Epithelial cell of proximal tubule (primary cell): Measurements from ENCODE around the gene FCHSD1. TPM values are rescaled to one million over a fixed set of nuclear protein-coding genes. Genes with fewer than 3 reads are reported as not detected.

ENCODE experiments used
- DNase-seq: peaks from one replicate; pipeline ENCODE4 v3.0.0-alpha.2; 2011; ENCODE audit warnings: low read depth
- H3K4me3 ChIP-seq: 2 replicates; pipeline ENCODE4 v1.5.1; 2011; ENCODE audit warnings: low read depth, mild to moderate bottlenecking, low read length
- CTCF ChIP-seq: conservative IDR thresholded peaks from 2 replicates; pipeline ENCODE4 v1.5.1; 2012; ENCODE audit warnings: low read depth, mild to moderate bottlenecking, low read length
- total RNA-seq: library from RNA; depleted of rRNA; stranded (reverse); fragments of >200 nt; gene quantifications from 2 replicates; pipeline ENCODE4 v1.2.3, GENCODE V29; 2015

The FCHSD1 gene
- total RNA-seq, 1 donor from 2014 or later: 43.1 TPM

DNA sequence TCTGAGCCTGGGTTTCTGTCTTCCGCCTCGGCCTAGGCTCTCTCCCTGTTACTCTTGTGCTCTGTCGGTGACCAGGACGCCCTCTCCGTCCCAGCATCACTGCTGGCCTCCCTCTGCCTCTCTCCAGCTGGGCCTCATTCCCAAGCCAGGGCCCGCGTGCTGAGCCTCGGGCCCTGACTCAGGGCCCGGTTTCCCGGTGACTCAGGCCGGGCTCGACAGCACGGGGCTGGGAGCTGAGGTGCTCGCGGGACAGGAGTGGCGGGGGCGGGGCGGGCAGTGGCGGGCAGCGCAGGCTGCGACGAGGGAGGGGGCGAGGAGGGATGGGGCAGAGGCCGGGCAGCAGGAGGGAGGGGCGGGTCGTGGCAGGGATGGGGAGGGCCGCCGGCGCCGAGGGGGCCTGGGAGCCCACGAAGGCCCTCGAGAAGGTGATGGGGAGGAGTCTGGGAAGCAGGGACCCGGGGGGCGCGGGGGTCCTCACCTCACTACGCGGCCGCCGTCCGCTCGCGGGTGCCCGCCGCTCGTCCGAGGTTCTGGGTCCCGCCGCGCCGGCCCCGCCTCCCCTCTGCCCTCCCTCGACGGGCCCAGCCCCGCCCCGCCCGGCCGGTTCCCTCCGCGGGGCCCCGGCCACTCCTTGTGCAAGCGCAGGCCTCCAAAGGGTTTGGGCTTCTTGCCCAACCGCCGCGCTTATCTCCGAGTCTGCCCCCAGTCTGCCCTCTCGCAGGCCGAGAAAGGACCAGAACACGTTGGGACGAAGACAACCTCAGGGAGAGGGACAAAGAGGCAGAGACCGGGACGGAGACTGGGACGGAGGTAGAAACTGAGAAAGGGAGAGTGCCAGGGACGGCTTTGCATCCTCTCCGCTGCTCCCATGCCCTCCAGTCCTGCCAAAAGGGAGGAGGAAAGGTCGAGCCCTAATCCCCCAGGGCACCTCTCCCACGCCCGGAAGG is 30.8 kb upstream of the FCHSD1 start, which contains the start of gene ARAP3:
ARAP3 (minus strand) TSS at position 536 of the 947 bp plus-strand sequence. CDS start 1,744 bp downstream, outside the sequence.
- TF ChIP-seq CTCF: no peak
- DNase-seq: no peak
- H3K4me3 ChIP-seq: peak within 1 kb of the TSS; percentile 37

DNA sequence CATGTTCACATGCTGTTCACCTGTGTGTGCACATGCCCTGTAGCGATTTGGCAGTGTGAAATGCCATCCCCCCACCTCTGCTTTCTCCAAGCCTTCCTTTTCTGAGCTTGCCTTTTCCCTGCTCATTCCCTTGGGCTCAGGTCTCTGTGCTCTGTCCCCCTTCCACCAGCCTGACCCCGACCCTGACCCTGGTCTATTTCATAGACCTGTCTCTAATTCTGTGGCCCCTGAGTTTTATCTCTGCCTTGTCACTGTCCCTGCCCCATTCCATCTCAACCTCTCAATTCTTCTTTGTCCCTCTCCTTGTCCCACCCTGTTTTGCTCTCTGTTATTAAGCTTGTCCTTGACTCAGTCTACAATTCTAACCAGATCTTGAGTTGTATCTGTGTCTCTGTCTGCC is 30.1 kb upstream of the FCHSD1 start:
- TF ChIP-seq CTCF: no peak
- peak overlapping the region; percentile 37 for H3K4me3 ChIP-seq
- no peak for DNase-seq

GRCh38 chr5:141680751-141681201 is 29.6 kb upstream of the FCHSD1 start:
- no peak for DNase-seq
- no peak overlapping the region for H3K4me3 ChIP-seq
- no peak for TF ChIP-seq CTCF

GRCh38 chr5:141680178-141680577 is 29.0 kb upstream of the FCHSD1 start:
- TF ChIP-seq CTCF: no peak
- DNase-seq: no peak
- H3K4me3 ChIP-seq: no peak overlapping the region

DNA sequence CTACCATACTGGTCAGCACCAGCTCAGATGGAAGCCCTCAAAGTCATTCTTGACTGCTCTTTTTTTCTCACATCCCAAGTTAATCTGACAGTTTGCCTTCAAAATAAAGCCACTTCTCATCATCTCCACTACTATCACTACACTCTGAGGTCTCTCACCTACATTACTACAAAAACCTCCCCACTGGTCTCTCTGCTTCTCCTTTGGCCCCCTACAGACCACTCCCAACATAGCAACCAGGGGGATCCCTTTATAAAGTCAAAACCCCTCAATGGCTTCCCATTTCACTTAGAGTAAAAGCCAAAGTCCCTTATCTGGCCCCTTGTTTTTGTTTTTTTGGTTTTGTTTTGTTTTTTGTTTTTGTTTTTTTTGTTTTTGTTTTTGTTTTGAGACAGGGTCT is 26.2 kb upstream of the FCHSD1 start:
- no peak overlapping the region for H3K4me3 ChIP-seq
- DNase-seq: no peak
- TF ChIP-seq CTCF: peak; percentile 35

- no peak overlapping the region for H3K4me3 ChIP-seq
- DNase-seq: no peak
- TF ChIP-seq CTCF: no peak
Observed at GRCh38 chr5:141675672-141676071, 24.5 kb upstream of the FCHSD1 start.

- no peak for TF ChIP-seq CTCF
- no peak overlapping the region for H3K4me3 ChIP-seq
- no peak for DNase-seq
Observed at GRCh38 chr5:141674747-141675146, 23.5 kb upstream of the FCHSD1 start.
